WTC11 (cell line): Measurements from ENCODE around the gene UCHL3. TPM values are rescaled to one million over a fixed set of nuclear protein-coding genes. Genes with fewer than 3 reads are reported as not detected.

ENCODE experiments used
- CBFB ChIP-seq: sonication (generic); formaldehyde crosslinking; IDR thresholded peaks from 2 replicates; pipeline ENCODE4 v1.8.1; 2022; ENCODE audit warnings: mild to moderate bottlenecking, low read depth, missing genetic modification reagents
- CREM ChIP-seq: sonication (generic); formaldehyde crosslinking; IDR thresholded peaks from 2 replicates; pipeline ENCODE4 v1.8.1; 2022; ENCODE audit warnings: mild to moderate bottlenecking, missing genetic modification reagents, moderate library complexity
- ESRRA ChIP-seq: sonication (generic); formaldehyde crosslinking; IDR thresholded peaks from 2 replicates; pipeline ENCODE4 v1.8.1; 2022; ENCODE audit warnings: mild to moderate bottlenecking, missing genetic modification reagents, borderline replicate concordance
- ETV6 ChIP-seq: sonication (generic); formaldehyde crosslinking; IDR thresholded peaks from 2 replicates; pipeline ENCODE4 v1.8.1; 2022; ENCODE audit warnings: mild to moderate bottlenecking, missing genetic modification reagents
- GTF2I ChIP-seq: fragments of 250-450 bp; sonication (Bioruptor Pico); conservative IDR thresholded peaks from 2 replicates; pipeline ENCODE4 v1.4.0; 2021; ENCODE audit warnings: mild to moderate bottlenecking
- HMGA2 ChIP-seq: fragments of 250-450 bp; sonication (Bioruptor Pico); IDR thresholded peaks from 2 replicates; pipeline ENCODE4 v1.4.0; 2021; ENCODE audit warnings: mild to moderate bottlenecking, moderate library complexity
- JAZF1 ChIP-seq: fragments of 250-450 bp; sonication (Bioruptor Pico); IDR thresholded peaks from 2 replicates; pipeline ENCODE4 v1.9.0; 2021; ENCODE audit warnings: moderate library complexity, mild to moderate bottlenecking, inconsistent platforms
- MXD4 ChIP-seq: fragments of 250-450 bp; sonication (Bioruptor Pico); IDR thresholded peaks from 2 replicates; pipeline ENCODE4 v1.8.0; 2021; ENCODE audit warnings: mild to moderate bottlenecking, moderate library complexity, borderline replicate concordance
- ZBTB21 ChIP-seq: sonication (generic); formaldehyde crosslinking; IDR thresholded peaks from 2 replicates; pipeline ENCODE4 v1.8.1; 2023; ENCODE audit warnings: mild to moderate bottlenecking, missing genetic modification reagents, borderline replicate concordance
- ZNF219 ChIP-seq: sonication (generic); formaldehyde crosslinking; IDR thresholded peaks from 2 replicates; pipeline ENCODE4 v1.8.0; 2023; ENCODE audit warnings: missing genetic modification reagents, mild to moderate bottlenecking, borderline replicate concordance
- ZNF263 ChIP-seq: sonication (generic); formaldehyde crosslinking; IDR thresholded peaks from 2 replicates; pipeline ENCODE4 v1.8.1; 2022; ENCODE audit warnings: low read depth, mild to moderate bottlenecking, moderate library complexity, missing genetic modification reagents
- ZNF416 ChIP-seq: fragments of 250-450 bp; sonication (Bioruptor Pico); IDR thresholded peaks from 2 replicates; pipeline ENCODE4 v1.9.0; 2021; ENCODE audit warnings: mild to moderate bottlenecking, inconsistent platforms
- total RNA-seq: library from RNA; stranded (reverse); gene quantifications from 3 replicates; pipeline ENCODE4 v1.2.3, GENCODE V29; 2021
- TF ChIP-seq, protein P1 (sequence below): sonication (generic); formaldehyde crosslinking; IDR thresholded peaks from 2 replicates; pipeline ENCODE4 v1.8.1; 2023; ENCODE audit warnings: mild to moderate bottlenecking, moderate library complexity, missing genetic modification reagents
- TF ChIP-seq, protein P2 (sequence below): fragments of 250-450 bp; sonication (Bioruptor Pico); IDR thresholded peaks from 2 replicates; pipeline ENCODE4 v1.9.0; 2021; ENCODE audit warnings: mild to moderate bottlenecking
- TF ChIP-seq, protein P3 (sequence below): sonication (generic); formaldehyde crosslinking; IDR thresholded peaks from 2 replicates; pipeline ENCODE4 v1.8.0; 2022; ENCODE audit warnings: mild to moderate bottlenecking, missing genetic modification reagents
- TF ChIP-seq, protein P4 (sequence below): fragments of 200-600 bp; IDR thresholded peaks from 2 replicates; pipeline ENCODE4 v1.8.0; 2022; ENCODE audit warnings: antibody characterized with exemption
- TF ChIP-seq, protein P5 (sequence below): sonication (generic); formaldehyde crosslinking; IDR thresholded peaks from 2 replicates; pipeline ENCODE4 v1.8.1; 2023; ENCODE audit warnings: mild to moderate bottlenecking, missing genetic modification reagents
- TF ChIP-seq, protein P6 (sequence below): sonication (generic); formaldehyde crosslinking; IDR thresholded peaks from 2 replicates; pipeline ENCODE4 v1.8.0; 2022; ENCODE audit warnings: mild to moderate bottlenecking, missing genetic modification reagents
- TF ChIP-seq, protein P7 (sequence below): sonication (generic); formaldehyde crosslinking; conservative IDR thresholded peaks from 2 replicates; pipeline ENCODE4 v1.8.1; 2023; ENCODE audit warnings: mild to moderate bottlenecking, low read depth, missing genetic modification reagents, moderate library complexity
- TF ChIP-seq, protein P8 (sequence below): sonication (generic); formaldehyde crosslinking; IDR thresholded peaks from 2 replicates; pipeline ENCODE4 v1.8.0; 2022; ENCODE audit warnings: missing genetic modification reagents

UCHL3 gene
- total RNA-seq, 1 experiment from 2014 or later = 46.9 TPM

DNA sequence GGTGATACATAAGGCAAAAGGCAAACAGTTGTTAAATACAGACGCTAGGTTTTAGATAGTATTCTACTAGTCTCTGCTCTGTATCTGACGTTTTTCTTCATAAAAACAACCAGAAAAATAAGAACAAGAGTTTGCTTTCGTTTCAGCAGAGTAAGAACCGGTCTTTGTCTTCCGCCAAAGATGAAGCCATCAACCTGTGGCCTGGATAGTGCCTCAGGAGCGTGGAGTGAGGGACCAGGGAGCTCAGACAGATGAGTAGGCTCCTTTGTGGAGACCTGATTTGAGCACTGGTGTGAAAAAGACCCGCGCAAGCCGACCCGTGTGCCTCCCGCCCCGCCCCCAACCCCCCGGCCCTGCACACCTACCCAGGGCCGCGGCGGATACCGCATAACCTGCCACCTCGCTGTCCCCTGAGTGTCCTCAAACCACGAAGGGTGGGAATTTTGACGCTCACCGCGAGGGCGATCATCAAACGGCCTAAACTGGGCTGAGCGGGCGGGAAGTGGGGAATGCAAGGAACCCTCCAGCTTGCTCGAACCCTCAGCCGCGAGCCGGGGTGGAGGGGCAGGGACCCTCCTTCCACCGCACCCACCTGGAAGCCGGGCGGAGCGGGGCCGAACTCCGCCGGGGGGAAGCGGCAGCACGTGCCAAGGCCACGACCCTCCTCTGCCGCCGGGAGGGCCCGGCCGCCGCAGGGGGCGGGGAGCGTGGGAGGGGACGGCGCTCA, 85.7 kb downstream of the UCHL3 start (continued):
- TF ChIP-seq, protein P1, sequence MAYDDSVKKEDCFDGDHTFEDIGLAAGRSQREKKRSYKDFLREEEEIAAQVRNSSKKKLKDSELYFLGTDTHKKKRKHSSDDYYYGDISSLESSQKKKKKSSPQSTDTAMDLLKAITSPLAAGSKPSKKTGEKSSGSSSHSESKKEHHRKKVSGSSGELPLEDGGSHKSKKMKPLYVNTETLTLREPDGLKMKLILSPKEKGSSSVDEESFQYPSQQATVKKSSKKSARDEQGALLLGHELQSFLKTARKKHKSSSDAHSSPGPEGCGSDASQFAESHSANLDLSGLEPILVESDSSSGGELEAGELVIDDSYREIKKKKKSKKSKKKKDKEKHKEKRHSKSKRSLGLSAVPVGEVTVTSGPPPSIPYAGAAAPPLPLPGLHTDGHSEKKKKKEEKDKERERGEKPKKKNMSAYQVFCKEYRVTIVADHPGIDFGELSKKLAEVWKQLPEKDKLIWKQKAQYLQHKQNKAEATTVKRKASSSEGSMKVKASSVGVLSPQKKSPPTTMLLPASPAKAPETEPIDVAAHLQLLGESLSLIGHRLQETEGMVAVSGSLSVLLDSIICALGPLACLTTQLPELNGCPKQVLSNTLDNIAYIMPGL = no peak
- TF ChIP-seq ZNF263 (CRISPR knock-in tag) = no peak
- 0 out of 2 replicates have a peak, but pooled peaks have one; percentile 48 for TF ChIP-seq ZNF219 (CRISPR knock-in tag)
- TF ChIP-seq, protein P2, sequence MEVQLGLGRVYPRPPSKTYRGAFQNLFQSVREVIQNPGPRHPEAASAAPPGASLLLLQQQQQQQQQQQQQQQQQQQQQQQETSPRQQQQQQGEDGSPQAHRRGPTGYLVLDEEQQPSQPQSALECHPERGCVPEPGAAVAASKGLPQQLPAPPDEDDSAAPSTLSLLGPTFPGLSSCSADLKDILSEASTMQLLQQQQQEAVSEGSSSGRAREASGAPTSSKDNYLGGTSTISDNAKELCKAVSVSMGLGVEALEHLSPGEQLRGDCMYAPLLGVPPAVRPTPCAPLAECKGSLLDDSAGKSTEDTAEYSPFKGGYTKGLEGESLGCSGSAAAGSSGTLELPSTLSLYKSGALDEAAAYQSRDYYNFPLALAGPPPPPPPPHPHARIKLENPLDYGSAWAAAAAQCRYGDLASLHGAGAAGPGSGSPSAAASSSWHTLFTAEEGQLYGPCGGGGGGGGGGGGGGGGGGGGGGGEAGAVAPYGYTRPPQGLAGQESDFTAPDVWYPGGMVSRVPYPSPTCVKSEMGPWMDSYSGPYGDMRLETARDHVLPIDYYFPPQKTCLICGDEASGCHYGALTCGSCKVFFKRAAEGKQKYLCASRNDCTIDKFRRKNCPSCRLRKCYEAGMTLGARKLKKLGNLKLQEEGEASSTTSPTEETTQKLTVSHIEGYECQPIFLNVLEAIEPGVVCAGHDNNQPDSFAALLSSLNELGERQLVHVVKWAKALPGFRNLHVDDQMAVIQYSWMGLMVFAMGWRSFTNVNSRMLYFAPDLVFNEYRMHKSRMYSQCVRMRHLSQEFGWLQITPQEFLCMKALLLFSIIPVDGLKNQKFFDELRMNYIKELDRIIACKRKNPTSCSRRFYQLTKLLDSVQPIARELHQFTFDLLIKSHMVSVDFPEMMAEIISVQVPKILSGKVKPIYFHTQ (CRISPR knock-in tag) = no peak
- TF ChIP-seq, protein P3, sequence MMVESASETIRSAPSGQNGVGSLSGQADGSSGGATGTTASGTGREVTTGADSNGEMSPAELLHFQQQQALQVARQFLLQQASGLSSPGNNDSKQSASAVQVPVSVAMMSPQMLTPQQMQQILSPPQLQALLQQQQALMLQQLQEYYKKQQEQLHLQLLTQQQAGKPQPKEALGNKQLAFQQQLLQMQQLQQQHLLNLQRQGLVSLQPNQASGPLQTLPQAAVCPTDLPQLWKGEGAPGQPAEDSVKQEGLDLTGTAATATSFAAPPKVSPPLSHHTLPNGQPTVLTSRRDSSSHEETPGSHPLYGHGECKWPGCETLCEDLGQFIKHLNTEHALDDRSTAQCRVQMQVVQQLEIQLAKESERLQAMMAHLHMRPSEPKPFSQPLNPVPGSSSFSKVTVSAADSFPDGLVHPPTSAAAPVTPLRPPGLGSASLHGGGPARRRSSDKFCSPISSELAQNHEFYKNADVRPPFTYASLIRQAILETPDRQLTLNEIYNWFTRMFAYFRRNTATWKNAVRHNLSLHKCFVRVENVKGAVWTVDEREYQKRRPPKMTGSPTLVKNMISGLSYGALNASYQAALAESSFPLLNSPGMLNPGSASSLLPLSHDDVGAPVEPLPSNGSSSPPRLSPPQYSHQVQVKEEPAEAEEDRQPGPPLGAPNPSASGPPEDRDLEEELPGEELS (CRISPR knock-in tag) = peak; percentile 79
- TF ChIP-seq HMGA2 (CRISPR knock-in tag) = no peak
- TF ChIP-seq ESRRA (CRISPR knock-in tag) = peak; percentile 40; the same call in 1 of the 2 replicates
- no peak for TF ChIP-seq GTF2I (CRISPR knock-in tag)
- no peak for TF ChIP-seq ZBTB21 (CRISPR knock-in tag)
- TF ChIP-seq, protein P4, sequence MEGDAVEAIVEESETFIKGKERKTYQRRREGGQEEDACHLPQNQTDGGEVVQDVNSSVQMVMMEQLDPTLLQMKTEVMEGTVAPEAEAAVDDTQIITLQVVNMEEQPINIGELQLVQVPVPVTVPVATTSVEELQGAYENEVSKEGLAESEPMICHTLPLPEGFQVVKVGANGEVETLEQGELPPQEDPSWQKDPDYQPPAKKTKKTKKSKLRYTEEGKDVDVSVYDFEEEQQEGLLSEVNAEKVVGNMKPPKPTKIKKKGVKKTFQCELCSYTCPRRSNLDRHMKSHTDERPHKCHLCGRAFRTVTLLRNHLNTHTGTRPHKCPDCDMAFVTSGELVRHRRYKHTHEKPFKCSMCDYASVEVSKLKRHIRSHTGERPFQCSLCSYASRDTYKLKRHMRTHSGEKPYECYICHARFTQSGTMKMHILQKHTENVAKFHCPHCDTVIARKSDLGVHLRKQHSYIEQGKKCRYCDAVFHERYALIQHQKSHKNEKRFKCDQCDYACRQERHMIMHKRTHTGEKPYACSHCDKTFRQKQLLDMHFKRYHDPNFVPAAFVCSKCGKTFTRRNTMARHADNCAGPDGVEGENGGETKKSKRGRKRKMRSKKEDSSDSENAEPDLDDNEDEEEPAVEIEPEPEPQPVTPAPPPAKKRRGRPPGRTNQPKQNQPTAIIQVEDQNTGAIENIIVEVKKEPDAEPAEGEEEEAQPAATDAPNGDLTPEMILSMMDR = no peak
- TF ChIP-seq MXD4 (CRISPR knock-in tag) = no peak
- peak; percentile 33; the same call in 1 of the 2 replicates for TF ChIP-seq ETV6
- TF ChIP-seq, protein P5, sequence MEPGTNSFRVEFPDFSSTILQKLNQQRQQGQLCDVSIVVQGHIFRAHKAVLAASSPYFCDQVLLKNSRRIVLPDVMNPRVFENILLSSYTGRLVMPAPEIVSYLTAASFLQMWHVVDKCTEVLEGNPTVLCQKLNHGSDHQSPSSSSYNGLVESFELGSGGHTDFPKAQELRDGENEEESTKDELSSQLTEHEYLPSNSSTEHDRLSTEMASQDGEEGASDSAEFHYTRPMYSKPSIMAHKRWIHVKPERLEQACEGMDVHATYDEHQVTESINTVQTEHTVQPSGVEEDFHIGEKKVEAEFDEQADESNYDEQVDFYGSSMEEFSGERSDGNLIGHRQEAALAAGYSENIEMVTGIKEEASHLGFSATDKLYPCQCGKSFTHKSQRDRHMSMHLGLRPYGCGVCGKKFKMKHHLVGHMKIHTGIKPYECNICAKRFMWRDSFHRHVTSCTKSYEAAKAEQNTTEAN (CRISPR knock-in tag) = peak; percentile 91
- no peak for TF ChIP-seq JAZF1 (CRISPR knock-in tag)
- TF ChIP-seq, protein P6, sequence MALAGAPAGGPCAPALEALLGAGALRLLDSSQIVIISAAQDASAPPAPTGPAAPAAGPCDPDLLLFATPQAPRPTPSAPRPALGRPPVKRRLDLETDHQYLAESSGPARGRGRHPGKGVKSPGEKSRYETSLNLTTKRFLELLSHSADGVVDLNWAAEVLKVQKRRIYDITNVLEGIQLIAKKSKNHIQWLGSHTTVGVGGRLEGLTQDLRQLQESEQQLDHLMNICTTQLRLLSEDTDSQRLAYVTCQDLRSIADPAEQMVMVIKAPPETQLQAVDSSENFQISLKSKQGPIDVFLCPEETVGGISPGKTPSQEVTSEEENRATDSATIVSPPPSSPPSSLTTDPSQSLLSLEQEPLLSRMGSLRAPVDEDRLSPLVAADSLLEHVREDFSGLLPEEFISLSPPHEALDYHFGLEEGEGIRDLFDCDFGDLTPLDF (CRISPR knock-in tag) = 0 out of 2 replicates have a peak, but pooled peaks have one; percentile 25
- TF ChIP-seq, protein P7, sequence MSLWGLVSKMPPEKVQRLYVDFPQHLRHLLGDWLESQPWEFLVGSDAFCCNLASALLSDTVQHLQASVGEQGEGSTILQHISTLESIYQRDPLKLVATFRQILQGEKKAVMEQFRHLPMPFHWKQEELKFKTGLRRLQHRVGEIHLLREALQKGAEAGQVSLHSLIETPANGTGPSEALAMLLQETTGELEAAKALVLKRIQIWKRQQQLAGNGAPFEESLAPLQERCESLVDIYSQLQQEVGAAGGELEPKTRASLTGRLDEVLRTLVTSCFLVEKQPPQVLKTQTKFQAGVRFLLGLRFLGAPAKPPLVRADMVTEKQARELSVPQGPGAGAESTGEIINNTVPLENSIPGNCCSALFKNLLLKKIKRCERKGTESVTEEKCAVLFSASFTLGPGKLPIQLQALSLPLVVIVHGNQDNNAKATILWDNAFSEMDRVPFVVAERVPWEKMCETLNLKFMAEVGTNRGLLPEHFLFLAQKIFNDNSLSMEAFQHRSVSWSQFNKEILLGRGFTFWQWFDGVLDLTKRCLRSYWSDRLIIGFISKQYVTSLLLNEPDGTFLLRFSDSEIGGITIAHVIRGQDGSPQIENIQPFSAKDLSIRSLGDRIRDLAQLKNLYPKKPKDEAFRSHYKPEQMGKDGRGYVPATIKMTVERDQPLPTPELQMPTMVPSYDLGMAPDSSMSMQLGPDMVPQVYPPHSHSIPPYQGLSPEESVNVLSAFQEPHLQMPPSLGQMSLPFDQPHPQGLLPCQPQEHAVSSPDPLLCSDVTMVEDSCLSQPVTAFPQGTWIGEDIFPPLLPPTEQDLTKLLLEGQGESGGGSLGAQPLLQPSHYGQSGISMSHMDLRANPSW (CRISPR knock-in tag) = no peak
- TF ChIP-seq, protein P8, sequence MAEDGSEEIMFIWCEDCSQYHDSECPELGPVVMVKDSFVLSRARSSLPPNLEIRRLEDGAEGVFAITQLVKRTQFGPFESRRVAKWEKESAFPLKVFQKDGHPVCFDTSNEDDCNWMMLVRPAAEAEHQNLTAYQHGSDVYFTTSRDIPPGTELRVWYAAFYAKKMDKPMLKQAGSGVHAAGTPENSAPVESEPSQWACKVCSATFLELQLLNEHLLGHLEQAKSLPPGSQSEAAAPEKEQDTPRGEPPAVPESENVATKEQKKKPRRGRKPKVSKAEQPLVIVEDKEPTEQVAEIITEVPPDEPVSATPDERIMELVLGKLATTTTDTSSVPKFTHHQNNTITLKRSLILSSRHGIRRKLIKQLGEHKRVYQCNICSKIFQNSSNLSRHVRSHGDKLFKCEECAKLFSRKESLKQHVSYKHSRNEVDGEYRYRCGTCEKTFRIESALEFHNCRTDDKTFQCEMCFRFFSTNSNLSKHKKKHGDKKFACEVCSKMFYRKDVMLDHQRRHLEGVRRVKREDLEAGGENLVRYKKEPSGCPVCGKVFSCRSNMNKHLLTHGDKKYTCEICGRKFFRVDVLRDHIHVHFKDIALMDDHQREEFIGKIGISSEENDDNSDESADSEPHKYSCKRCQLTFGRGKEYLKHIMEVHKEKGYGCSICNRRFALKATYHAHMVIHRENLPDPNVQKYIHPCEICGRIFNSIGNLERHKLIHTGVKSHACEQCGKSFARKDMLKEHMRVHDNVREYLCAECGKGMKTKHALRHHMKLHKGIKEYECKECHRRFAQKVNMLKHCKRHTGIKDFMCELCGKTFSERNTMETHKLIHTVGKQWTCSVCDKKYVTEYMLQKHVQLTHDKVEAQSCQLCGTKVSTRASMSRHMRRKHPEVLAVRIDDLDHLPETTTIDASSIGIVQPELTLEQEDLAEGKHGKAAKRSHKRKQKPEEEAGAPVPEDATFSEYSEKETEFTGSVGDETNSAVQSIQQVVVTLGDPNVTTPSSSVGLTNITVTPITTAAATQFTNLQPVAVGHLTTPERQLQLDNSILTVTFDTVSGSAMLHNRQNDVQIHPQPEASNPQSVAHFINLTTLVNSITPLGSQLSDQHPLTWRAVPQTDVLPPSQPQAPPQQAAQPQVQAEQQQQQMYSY = no peak
- no peak for TF ChIP-seq ZNF416
- no peak for TF ChIP-seq CBFB (CRISPR knock-in tag)
- no peak for TF ChIP-seq CREM
